K562 (cell line): Measurements from ENCODE around the gene POGZ. TPM values are rescaled to one million over a fixed set of nuclear protein-coding genes. Genes with fewer than 3 reads are reported as not detected.

Source experiments
- BHLHE40 ChIP-seq: IDR thresholded peaks from 2 replicates; pipeline ENCODE4 v1.6.1; 2011; ENCODE audit warnings: low read length, improper control_type of control experiment
- HSF4 ChIP-seq: fragments of 250-450 bp; sonication (Bioruptor Pico); IDR thresholded peaks from 2 replicates; pipeline ENCODE4 v2.1.2; 2022; ENCODE audit warnings: mild to moderate bottlenecking, moderate library complexity, borderline replicate concordance
- KAT8 ChIP-seq: fragments of 450-650 bp; IDR thresholded peaks from 2 replicates; pipeline ENCODE4 v1.6.1; 2016; ENCODE audit warnings: low read depth, mild to moderate bottlenecking
- MAZ ChIP-seq, 2 experiments: fragments of 450-650 bp in 1 of 2; sonication (generic) in 1 of 2; formaldehyde crosslinking; IDR thresholded peaks in 1 of 2; conservative IDR thresholded peaks in 1 of 2; 2 replicates each; pipeline versions ENCODE4 v1.4.0 to v1.5.0; 2020; ENCODE audit warnings: mild to moderate bottlenecking in 1 of 2, missing genetic modification reagents in 1 of 2
- NCOR1 ChIP-seq: fragments of 450-650 bp; IDR thresholded peaks from 2 replicates; pipeline ENCODE4 v1.6.1; 2016; ENCODE audit warnings: mild to moderate bottlenecking, moderate library complexity
- PHB2 ChIP-seq: fragments of 450-650 bp; IDR thresholded peaks from 2 replicates; pipeline ENCODE4 v1.6.1; 2017; ENCODE audit warnings: low read depth
- PHF21A ChIP-seq: fragments of 450-650 bp; IDR thresholded peaks from 2 replicates; pipeline ENCODE4 v1.6.1; 2017; ENCODE audit warnings: low read depth, borderline replicate concordance
- TCF3 ChIP-seq: sonication (generic); formaldehyde crosslinking; IDR thresholded peaks from 2 replicates; pipeline ENCODE4 v1.4.0; 2020; ENCODE audit warnings: mild to moderate bottlenecking, missing genetic modification reagents
- YBX1 ChIP-seq: fragments of 450-650 bp; IDR thresholded peaks from 2 replicates; pipeline ENCODE4 v1.7.1; 2016; ENCODE audit warnings: mild to moderate bottlenecking
- YY1 ChIP-seq, 3 experiments: IDR thresholded peaks; 2 replicates each; pipeline ENCODE4 v1.6.1; 2011; ENCODE audit warnings: low read length in 2 of 3, mild to moderate bottlenecking in 2 of 3, moderate library complexity in 2 of 3, borderline replicate concordance in 1 of 3, control low read depth in 1 of 3, low read depth in 1 of 3; ENCODE audit not compliant: insufficient read depth in 3 of 3, insufficient replicate concordance in 2 of 3, control insufficient read depth in 1 of 3, insufficient read length in 1 of 3; ENCODE audit errors: extremely low read depth in 1 of 3
- polyA plus RNA-seq, 8 experiments: library from polyadenylated mRNA; depleted of rRNA in 4 of 8; stranded (reverse) in 5 of 8; unstranded in 3 of 8; fragments of >200 nt; fragmentation: Nextera tagmentation in 2 of 8; fragmentation: Illumina TruSeq in 1 of 8; extraction: Ambion mirVana in 2 of 8; extraction: Trizol in 1 of 8; gene quantifications; 2 replicates each; pipeline versions ENCODE4 v1.2.1 to v1.2.3, GENCODE V29; 2011 to 2014; ENCODE audit warnings: inconsistent platforms in 1 of 8, missing spikeins in 1 of 8
- total RNA-seq, 7 experiments: library from RNA; depleted of rRNA in 6 of 7; stranded (reverse); fragments of >200 nt in 6 of 7; fragmentation: Illumina TruSeq in 2 of 7; extraction: Trizol in 2 of 7; gene quantifications; 2 replicates each; pipeline versions ENCODE4 v1.2.1 to v1.2.3, GENCODE V29; 2011 to 2021; ENCODE audit warnings: low replicate concordance in 1 of 7
- TF ChIP-seq, protein P1 (sequence below): fragments of 250-450 bp; sonication (Bioruptor Pico); IDR thresholded peaks from 2 replicates; pipeline ENCODE4 v1.5.0; 2021; ENCODE audit warnings: mild to moderate bottlenecking, moderate library complexity
- TF ChIP-seq, protein P2 (sequence below): fragments of 450-650 bp; IDR thresholded peaks from one replicate; pipeline ENCODE4 v1.6.1; 2018; ENCODE audit warnings: mild to moderate bottlenecking, moderate library complexity; ENCODE audit not compliant: partially characterized antibody
- TF ChIP-seq, protein P3 (sequence below): fragments of 250-450 bp; sonication (Bioruptor Pico); IDR thresholded peaks from 2 replicates; pipeline ENCODE4 v1.5.0; 2021
- TF ChIP-seq, protein P4 (sequence below), 2 experiments: fragments of 450-650 bp; IDR thresholded peaks; 2 replicates each; pipeline ENCODE4 v1.6.1; 2018; ENCODE audit warnings: mild to moderate bottlenecking in 2 of 2, low read depth in 1 of 2; ENCODE audit not compliant: partially characterized antibody in 2 of 2

Gene POGZ
- total and polyA plus RNA-seq, 9 of the 15 experiments (the other 6 are each of a cell fraction or from before 2014, with no cell fraction given): 9.4 to 40.6 (median 21.6) TPM

DNA sequence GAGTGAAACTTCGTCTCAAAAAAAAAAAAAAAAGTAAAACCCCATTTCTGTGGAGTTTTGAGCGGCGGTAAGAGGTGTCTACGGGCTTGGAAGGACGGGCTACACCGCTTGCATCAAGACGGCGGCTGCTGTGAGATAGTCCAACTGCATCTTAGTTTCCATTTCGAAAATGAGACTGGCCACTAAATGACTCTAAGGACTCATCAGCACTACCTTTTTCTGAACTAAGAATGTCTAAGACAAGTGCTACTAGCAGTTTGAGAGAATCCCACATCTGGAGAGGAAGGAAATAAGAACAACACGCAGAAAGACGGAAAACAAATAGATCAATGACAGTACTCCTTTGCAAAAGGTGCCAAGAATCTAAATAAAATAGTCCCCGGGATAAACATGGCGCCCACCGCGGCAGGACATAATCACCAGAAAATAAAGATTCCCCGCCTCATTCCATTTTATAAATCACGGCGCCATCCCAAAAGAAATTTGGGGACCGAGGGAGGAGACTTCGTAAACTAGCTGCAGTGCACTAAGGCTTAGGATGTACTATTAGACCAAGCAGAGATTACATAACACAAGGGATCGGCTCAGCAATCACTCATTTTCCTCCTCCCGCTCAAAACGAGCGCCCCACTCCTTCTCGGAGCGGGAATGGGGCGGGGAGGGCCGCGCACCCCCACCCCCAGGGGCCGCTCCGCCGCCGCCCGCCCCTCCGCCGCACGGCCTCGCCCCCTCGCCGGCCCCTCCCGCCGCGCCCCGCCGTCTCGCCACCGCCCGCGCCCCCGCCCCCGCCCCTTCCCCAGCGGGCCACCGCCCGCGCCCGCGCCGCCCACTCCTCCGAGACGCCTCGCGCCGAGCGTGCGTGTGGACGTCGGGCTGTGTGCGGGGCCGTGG is 1.1 kb downstream of the POGZ start (continued):
- TF ChIP-seq, protein P1, sequence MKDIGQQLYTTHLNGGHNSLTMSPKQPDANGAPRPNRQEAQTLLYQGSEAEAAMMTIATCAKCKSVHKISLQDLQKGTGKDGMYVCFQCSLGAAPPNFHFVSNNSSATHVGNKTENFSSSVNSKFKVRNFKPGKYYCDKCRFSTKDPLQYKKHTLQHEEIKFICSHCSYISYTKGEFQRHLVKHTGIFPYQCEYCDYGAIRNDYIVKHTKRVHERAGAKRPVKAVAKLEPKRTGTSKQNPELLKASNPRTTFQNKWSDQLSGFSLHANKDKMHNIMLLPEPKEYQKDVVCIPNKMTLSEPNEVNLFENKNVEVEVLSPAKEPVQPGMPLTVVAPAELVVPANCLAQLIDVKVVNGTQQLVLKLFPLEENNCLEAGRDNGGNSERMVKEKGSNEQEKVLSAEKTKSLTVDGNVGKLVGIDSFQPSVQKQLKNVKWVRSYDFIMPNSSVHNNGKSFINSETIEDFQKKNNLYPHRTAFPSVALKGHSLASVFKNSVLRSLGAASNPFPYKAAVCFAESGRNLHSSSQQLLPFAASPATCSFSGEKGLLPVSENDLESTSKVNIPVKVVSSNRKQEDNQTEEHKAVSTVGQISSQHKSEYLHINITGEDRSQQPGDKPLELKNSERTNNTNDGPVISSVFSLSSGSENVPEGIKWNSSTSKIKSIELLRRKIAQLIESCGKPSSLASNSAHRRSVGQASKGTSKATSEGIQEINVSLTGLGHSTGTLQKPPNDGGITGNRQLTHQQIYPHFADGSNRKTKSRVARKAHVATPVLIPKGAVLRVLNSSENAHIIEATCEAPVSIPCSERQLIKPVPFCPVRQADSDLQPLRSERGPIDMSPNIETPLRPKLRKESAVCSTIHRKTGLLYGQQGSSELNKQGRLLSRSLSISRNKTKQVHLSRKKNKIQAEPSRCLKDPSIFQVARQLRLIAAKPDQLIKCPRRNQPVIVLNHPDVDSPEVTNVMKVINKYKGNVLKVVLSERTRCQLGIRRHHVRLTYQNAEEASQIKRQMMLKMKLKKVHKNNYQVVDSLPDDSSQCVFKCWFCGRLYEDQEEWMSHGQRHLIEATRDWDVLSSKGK: no peak
- TF ChIP-seq, protein P2, sequence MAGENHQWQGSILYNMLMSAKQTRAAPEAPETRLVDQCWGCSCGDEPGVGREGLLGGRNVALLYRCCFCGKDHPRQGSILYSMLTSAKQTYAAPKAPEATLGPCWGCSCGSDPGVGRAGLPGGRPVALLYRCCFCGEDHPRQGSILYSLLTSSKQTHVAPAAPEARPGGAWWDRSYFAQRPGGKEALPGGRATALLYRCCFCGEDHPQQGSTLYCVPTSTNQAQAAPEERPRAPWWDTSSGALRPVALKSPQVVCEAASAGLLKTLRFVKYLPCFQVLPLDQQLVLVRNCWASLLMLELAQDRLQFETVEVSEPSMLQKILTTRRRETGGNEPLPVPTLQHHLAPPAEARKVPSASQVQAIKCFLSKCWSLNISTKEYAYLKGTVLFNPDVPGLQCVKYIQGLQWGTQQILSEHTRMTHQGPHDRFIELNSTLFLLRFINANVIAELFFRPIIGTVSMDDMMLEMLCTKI: no peak
- TF ChIP-seq HSF4 (CRISPR knock-in tag): no peak
- no peak for TF ChIP-seq KAT8
- no peak for TF ChIP-seq NCOR1
- peak in 2 of 3 experiments; percentile 72 to 91 for TF ChIP-seq YY1 (IDR thresholded peaks at IDR 0.05; ENCODE audit: borderline replicate concordance in 1 of 3, control insufficient read depth in 1 of 3, extremely low read depth in 1 of 3, insufficient read depth in 3 of 3, insufficient read length in 1 of 3, insufficient replicate concordance in 2 of 3, low read depth in 1 of 3, low read length in 2 of 3)
- TF ChIP-seq MAZ (CRISPR knock-in tag; conservative IDR thresholded peaks at IDR 0.05 in 1 of 2, IDR thresholded peaks at IDR 0.05 in 1 of 2): peak; percentile 56 to 64; a peak in 3 of 4 replicates
- TF ChIP-seq, protein P3, sequence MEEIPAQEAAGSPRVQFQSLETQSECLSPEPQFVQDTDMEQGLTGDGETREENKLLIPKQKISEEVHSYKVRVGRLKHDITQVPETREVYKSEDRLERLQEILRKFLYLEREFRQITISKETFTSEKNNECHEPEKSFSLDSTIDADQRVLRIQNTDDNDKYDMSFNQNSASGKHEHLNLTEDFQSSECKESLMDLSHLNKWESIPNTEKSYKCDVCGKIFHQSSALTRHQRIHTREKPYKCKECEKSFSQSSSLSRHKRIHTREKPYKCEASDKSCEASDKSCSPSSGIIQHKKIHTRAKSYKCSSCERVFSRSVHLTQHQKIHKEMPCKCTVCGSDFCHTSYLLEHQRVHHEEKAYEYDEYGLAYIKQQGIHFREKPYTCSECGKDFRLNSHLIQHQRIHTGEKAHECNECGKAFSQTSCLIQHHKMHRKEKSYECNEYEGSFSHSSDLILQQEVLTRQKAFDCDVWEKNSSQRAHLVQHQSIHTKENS: no peak
- no peak for TF ChIP-seq TCF3 (CRISPR knock-in tag)
- TF ChIP-seq BHLHE40: no peak
- TF ChIP-seq PHF21A: peak; percentile 98
- TF ChIP-seq PHB2: no peak
- TF ChIP-seq, protein P4, sequence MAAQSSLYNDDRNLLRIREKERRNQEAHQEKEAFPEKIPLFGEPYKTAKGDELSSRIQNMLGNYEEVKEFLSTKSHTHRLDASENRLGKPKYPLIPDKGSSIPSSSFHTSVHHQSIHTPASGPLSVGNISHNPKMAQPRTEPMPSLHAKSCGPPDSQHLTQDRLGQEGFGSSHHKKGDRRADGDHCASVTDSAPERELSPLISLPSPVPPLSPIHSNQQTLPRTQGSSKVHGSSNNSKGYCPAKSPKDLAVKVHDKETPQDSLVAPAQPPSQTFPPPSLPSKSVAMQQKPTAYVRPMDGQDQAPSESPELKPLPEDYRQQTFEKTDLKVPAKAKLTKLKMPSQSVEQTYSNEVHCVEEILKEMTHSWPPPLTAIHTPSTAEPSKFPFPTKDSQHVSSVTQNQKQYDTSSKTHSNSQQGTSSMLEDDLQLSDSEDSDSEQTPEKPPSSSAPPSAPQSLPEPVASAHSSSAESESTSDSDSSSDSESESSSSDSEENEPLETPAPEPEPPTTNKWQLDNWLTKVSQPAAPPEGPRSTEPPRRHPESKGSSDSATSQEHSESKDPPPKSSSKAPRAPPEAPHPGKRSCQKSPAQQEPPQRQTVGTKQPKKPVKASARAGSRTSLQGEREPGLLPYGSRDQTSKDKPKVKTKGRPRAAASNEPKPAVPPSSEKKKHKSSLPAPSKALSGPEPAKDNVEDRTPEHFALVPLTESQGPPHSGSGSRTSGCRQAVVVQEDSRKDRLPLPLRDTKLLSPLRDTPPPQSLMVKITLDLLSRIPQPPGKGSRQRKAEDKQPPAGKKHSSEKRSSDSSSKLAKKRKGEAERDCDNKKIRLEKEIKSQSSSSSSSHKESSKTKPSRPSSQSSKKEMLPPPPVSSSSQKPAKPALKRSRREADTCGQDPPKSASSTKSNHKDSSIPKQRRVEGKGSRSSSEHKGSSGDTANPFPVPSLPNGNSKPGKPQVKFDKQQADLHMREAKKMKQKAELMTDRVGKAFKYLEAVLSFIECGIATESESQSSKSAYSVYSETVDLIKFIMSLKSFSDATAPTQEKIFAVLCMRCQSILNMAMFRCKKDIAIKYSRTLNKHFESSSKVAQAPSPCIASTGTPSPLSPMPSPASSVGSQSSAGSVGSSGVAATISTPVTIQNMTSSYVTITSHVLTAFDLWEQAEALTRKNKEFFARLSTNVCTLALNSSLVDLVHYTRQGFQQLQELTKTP (IDR thresholded peaks at IDR 0.05; ENCODE audit: low read depth in 1 of 2, partially characterized antibody in 2 of 2): peak in 1 of 2 experiments; percentile 56
- TF ChIP-seq YBX1: no peak
